KMS-11 (cell line): Measurements from ENCODE around the gene BAD.

Experiments used
- H2AFZ ChIP-seq: fragments of 200-600 bp; sonication (generic); 2 replicates; pipeline ENCODE4 v1.6.1; 2016; ENCODE audit warnings: antibody characterized with exemption, mixed run types, low read depth
- H3K27ac ChIP-seq: fragments of 200-600 bp; sonication (generic); 2 replicates; pipeline ENCODE4 v1.6.1; 2016; ENCODE audit warnings: mild to moderate bottlenecking, mixed run types
- H3K27me3 ChIP-seq: fragments of 200-600 bp; sonication (generic); 2 replicates; pipeline ENCODE4 v1.6.1; 2017; ENCODE audit warnings: mild to moderate bottlenecking, low read depth, mixed run types, moderate library complexity; ENCODE audit not compliant: insufficient read depth
- H3K36me3 ChIP-seq: fragments of 200-600 bp; sonication (generic); 2 replicates; pipeline ENCODE4 v1.6.1; 2017; ENCODE audit warnings: mild to moderate bottlenecking, mixed run types; ENCODE audit not compliant: insufficient read depth
- H3K4me1 ChIP-seq: fragments of 200-600 bp; sonication (generic); 2 replicates; pipeline ENCODE4 v1.6.1; 2016; ENCODE audit warnings: mild to moderate bottlenecking, low read depth, mixed run types; ENCODE audit not compliant: poor library complexity, severe bottlenecking
- H3K4me2 ChIP-seq: fragments of 200-600 bp; sonication (generic); 2 replicates; pipeline ENCODE4 v1.7.0; 2016; ENCODE audit warnings: mild to moderate bottlenecking, mixed run types
- H3K4me3 ChIP-seq: fragments of 200-600 bp; sonication (generic); IDR thresholded peaks from 2 replicates; pipeline ENCODE4 v1.6.1; 2017; ENCODE audit warnings: low read depth, low read length, mixed read lengths; ENCODE audit not compliant: insufficient read depth
- H3K79me2 ChIP-seq: fragments of 200-600 bp; sonication (generic); 2 replicates; pipeline ENCODE4 v1.6.1; 2016; ENCODE audit warnings: low read depth, mixed run types; ENCODE audit not compliant: insufficient read depth
- H3K9ac ChIP-seq: fragments of 200-600 bp; sonication (generic); 2 replicates; pipeline ENCODE4 v1.6.1; 2016; ENCODE audit warnings: mild to moderate bottlenecking, mixed run types
- H4K20me1 ChIP-seq: fragments of 200-600 bp; sonication (generic); 2 replicates; pipeline ENCODE4 v1.6.1; 2016; ENCODE audit warnings: mild to moderate bottlenecking, mixed run types; ENCODE audit not compliant: insufficient read depth
- CTCF ChIP-seq: fragments of 200-600 bp; sonication (generic); conservative IDR thresholded peaks from 2 replicates; pipeline ENCODE4 v1.6.1; 2017; ENCODE audit warnings: low read depth, mild to moderate bottlenecking, antibody characterized with exemption, low read length, moderate library complexity, mixed read lengths

Gene BAD

GRCh38 chr11:64292460-64293254 is 8.2 kb upstream of the BAD start:
- Histone ChIP-seq H3K79me2 (no peaks in the 10 kb centered on the region), H4K20me1 (no peaks in the 10 kb centered on the region), H3K4me2 (no peak overlapping the region), H3K27ac (no peak overlapping the region), H2AFZ (no peak overlapping the region), H3K9ac (no peak overlapping the region), H3K36me3 (no peaks in the 10 kb centered on the region), H3K27me3 (no peaks in the 10 kb centered on the region; the same call in 1 of the 2 replicates), H3K4me1 (no peaks in the 10 kb centered on the region), H3K4me3 (no peak overlapping the region)
- TF ChIP-seq CTCF, result no peak

GRCh38 chr11:64291752-64292459 is 7.4 kb upstream of the BAD start:
- no peaks in the 10 kb centered on the region for H3K79me2 ChIP-seq
- no peak overlapping the region for H2AFZ ChIP-seq
- no peaks in the 10 kb centered on the region for H3K36me3 ChIP-seq
- TF ChIP-seq CTCF, result no peak
- H3K27me3 ChIP-seq, result no peaks in the 10 kb centered on the region; the same call in 1 of the 2 replicates
- H3K4me3 ChIP-seq, result no peak overlapping the region
- no peak overlapping the region for H3K27ac ChIP-seq
- no peaks in the 10 kb centered on the region for H4K20me1 ChIP-seq
- H3K9ac ChIP-seq, result no peak overlapping the region
- H3K4me2 ChIP-seq, result no peak overlapping the region
- H3K4me1 ChIP-seq, result peaks cover 2% of the 10 kb centered on the region

- H3K27me3 ChIP-seq, result no peaks in the 10 kb centered on the region; the same call in 1 of the 2 replicates
These were observed 6.8 kb upstream of the BAD start, which contains the start of gene KCNK4 for GRCh38 chr11:64291262-64291751. KCNK4 (plus strand) TSS chr11:64291302; CDS start chr11:64293019, 1,717 bp downstream.

More at GRCh38 chr11:64291262-64291751, 6.8 kb upstream of the BAD start, which contains the start of gene KCNK4:
- peaks cover 8% of the 10 kb centered on the region for H3K4me1 ChIP-seq
- H3K9ac ChIP-seq, result no peak within 1 kb of the TSS
- no peak within 1 kb of the TSS for H3K4me2 ChIP-seq
- H3K36me3 ChIP-seq, result no peaks in the 10 kb centered on the region
- TF ChIP-seq CTCF, result no peak
- no peak within 1 kb of the TSS for H3K27ac ChIP-seq
- no peaks in the 10 kb centered on the region for H3K79me2 ChIP-seq
- H3K4me3 ChIP-seq, result no peak within 1 kb of the TSS
- no peak within 1 kb of the TSS for H2AFZ ChIP-seq
- no peaks in the 10 kb centered on the region for H4K20me1 ChIP-seq
